ENCODE data around the gene LNP1. TPM values are rescaled to one million over a fixed set of nuclear protein-coding genes. Genes with fewer than 3 reads are reported as not detected.

The LNP1 gene
- total and polyA plus RNA-seq, 2 experiments from 2014 or later = 1.1 to 4.3 TPM

- Histone ChIP-seq H3K9me3 (ENCODE audit: low read depth) (no peaks in the 10 kb centered on the region), H2AFZ (peak overlapping the region; percentile 67), H3K4me3 (peak overlapping the region; percentile 47), H3K79me2 (peaks cover 85% of the 10 kb centered on the region), H3K36me3 (replicated peaks; ENCODE audit: insufficient read depth, low read depth) (no peaks in the 10 kb centered on the region), H3K4me2 (peak overlapping the region; percentile 87), H3K27me3 (no peaks in the 10 kb centered on the region), H4K20me1 (ENCODE audit: insufficient read depth, poor library complexity, severe bottlenecking) (peaks cover 21% of the 10 kb centered on the region), H3K27ac (peak overlapping the region; percentile 94), H3K4me1 (ENCODE audit: insufficient read depth) (peaks cover 19% of the 10 kb centered on the region), H3K9me2 (replicated peaks; ENCODE audit: insufficient read depth) (no peaks in the 10 kb centered on the region)
- no peak for TF ChIP-seq CTCF (IDR thresholded peaks at IDR 0.05; ENCODE audit: poor library complexity)
- TF ChIP-seq EZH2 (IDR thresholded peaks at IDR 0.05; ENCODE audit: borderline replicate concordance) = no peak
- no peak for TF ChIP-seq EZH2phosphoT487 (IDR thresholded peaks at IDR 0.05; ENCODE audit: low read depth, severe bottlenecking, unreplicated experiment)
- WGBS (ENCODE audit: low lambda C conversion rate, missing lambda C conversion rate) = under 1% methylated on average over 22 of the region's 22 CpGs
- peak; percentile 42 for DNase-seq (ENCODE audit: low spot score)
Measured at GRCh38 chr3:100400419-100400779, 940 bp upstream of the LNP1 start.

- Histone ChIP-seq H3K4me2 (peak overlapping the region; percentile 87), H3K27ac (peak overlapping the region; percentile 94), H3K36me3 (replicated peaks; ENCODE audit: insufficient read depth, low read depth) (no peaks in the 10 kb centered on the region), H3K79me2 (peaks cover 77% of the 10 kb centered on the region), H4K20me1 (ENCODE audit: insufficient read depth, poor library complexity, severe bottlenecking) (peaks cover 21% of the 10 kb centered on the region), H3K9me2 (replicated peaks; ENCODE audit: insufficient read depth) (no peaks in the 10 kb centered on the region), H3K4me3 (peak overlapping the region; percentile 47), H3K27me3 (no peaks in the 10 kb centered on the region), H2AFZ (peak overlapping the region; percentile 67), H3K9me3 (ENCODE audit: low read depth) (no peaks in the 10 kb centered on the region), H3K4me1 (ENCODE audit: insufficient read depth) (peaks cover 18% of the 10 kb centered on the region)
- DNase-seq (ENCODE audit: low spot score) = peak; percentile 51
- TF ChIP-seq EZH2phosphoT487 (IDR thresholded peaks at IDR 0.05; ENCODE audit: low read depth, severe bottlenecking, unreplicated experiment) = no peak
- WGBS (ENCODE audit: low lambda C conversion rate, missing lambda C conversion rate) = 2% methylated on average over 23 of the region's 23 CpGs
Measured at GRCh38 chr3:100401674-100402041, 319 bp downstream of the LNP1 start.

- peak; percentile 43 for DNase-seq (ENCODE audit: low spot score)
- peaks cover 20% of the 10 kb centered on the region for H4K20me1 ChIP-seq (ENCODE audit: insufficient read depth, poor library complexity, severe bottlenecking)
- 3% methylated on average over 2 of the region's 2 CpGs for WGBS (ENCODE audit: low lambda C conversion rate, missing lambda C conversion rate)
Measured at GRCh38 chr3:100402256-100402655, 917 bp downstream of the LNP1 start.

GRCh38 chr3:100402891-100403290 is 1.6 kb downstream of the LNP1 start:
- DNase-seq (ENCODE audit: low spot score) = no peak
- Histone ChIP-seq H3K4me3 (peak overlapping the region; percentile 47), H3K4me2 (peak overlapping the region; percentile 87), H3K9me2 (replicated peaks; ENCODE audit: insufficient read depth) (no peaks in the 10 kb centered on the region), H3K79me2 (peaks cover 69% of the 10 kb centered on the region), H2AFZ (peak overlapping the region; percentile 0), H3K9me3 (ENCODE audit: low read depth) (no peaks in the 10 kb centered on the region), H3K27ac (peak overlapping the region; percentile 94), H3K36me3 (replicated peaks; ENCODE audit: insufficient read depth, low read depth) (no peaks in the 10 kb centered on the region), H3K4me1 (ENCODE audit: insufficient read depth) (peaks cover 12% of the 10 kb centered on the region), H4K20me1 (ENCODE audit: insufficient read depth, poor library complexity, severe bottlenecking) (peaks cover 17% of the 10 kb centered on the region), H3K27me3 (no peaks in the 10 kb centered on the region)
- TF ChIP-seq EZH2phosphoT487 (IDR thresholded peaks at IDR 0.05; ENCODE audit: low read depth, severe bottlenecking, unreplicated experiment) = no peak
- 50% methylated on average over 2 of the region's 2 CpGs for WGBS (ENCODE audit: low lambda C conversion rate, missing lambda C conversion rate)

More at GRCh38 chr3:100402256-100402655, 917 bp downstream of the LNP1 start:
- Histone ChIP-seq H2AFZ (peak overlapping the region; percentile 67), H3K9me3 (ENCODE audit: low read depth) (no peaks in the 10 kb centered on the region), H3K4me1 (ENCODE audit: insufficient read depth) (peaks cover 12% of the 10 kb centered on the region), H3K27ac (peak overlapping the region; percentile 94), H3K79me2 (peaks cover 71% of the 10 kb centered on the region), H3K4me2 (peak overlapping the region; percentile 87), H3K27me3 (no peaks in the 10 kb centered on the region), H3K4me3 (peak overlapping the region; percentile 47), H3K36me3 (replicated peaks; ENCODE audit: insufficient read depth, low read depth) (no peaks in the 10 kb centered on the region), H3K9me2 (replicated peaks; ENCODE audit: insufficient read depth) (no peaks in the 10 kb centered on the region)
- no peak for TF ChIP-seq CTCF (IDR thresholded peaks at IDR 0.05; ENCODE audit: poor library complexity)
- TF ChIP-seq EZH2phosphoT487 (IDR thresholded peaks at IDR 0.05; ENCODE audit: low read depth, severe bottlenecking, unreplicated experiment) = no peak
- TF ChIP-seq EZH2 (IDR thresholded peaks at IDR 0.05; ENCODE audit: borderline replicate concordance) = no peak

Measured in hepatocyte (in vitro differentiated cells).